NCI-H524 (cell line): ENCODE data around the gene SOX30.
A peak's percentile ranks its signal among the peaks of the same experiment; 100 is the strongest.

Experiments
- DNase-seq, 2 experiments: peaks; one replicate each; lab custom pipeline; 2025; lab: John Stamatoyannopoulos, UW

Gene SOX30

DNA sequence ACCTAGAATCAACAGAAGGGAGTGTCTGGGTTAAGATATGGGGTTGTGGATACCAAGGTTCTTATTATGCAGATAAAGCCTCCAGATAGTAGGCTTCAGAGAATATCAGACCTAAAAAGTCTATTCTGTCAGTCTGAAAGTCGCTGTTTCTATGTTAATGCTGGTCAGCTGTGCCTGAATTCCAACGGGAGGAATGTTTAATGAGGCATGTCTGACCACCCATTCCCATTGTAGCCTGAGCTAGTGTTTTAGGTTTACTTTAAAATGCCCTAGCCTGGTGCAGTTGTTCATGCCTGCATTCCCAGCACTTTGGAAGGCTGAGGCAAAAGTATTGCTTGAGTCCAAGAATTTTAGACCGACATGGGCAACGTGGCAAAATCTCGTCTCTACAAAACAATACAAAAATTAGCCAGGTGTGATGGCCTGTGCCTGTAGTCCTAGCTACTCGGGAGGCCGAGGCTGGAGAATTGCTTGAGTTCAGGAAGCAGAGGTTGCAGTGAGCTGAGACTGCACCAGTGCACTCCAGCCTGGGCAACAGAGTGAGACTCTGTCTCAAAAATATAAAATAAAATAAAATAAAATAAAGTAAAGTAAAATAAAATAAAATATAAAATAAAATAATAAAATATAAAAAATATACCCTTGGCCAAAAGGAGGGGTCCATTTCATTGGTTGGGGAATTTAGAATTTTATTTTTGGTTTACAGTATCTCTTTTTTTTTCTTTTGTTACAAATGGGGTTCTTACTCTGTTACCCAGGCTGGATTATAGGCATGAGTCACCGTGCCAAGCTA, 7.8 kb upstream of the SOX30 start:
- DNase-seq: no peak

DNA sequence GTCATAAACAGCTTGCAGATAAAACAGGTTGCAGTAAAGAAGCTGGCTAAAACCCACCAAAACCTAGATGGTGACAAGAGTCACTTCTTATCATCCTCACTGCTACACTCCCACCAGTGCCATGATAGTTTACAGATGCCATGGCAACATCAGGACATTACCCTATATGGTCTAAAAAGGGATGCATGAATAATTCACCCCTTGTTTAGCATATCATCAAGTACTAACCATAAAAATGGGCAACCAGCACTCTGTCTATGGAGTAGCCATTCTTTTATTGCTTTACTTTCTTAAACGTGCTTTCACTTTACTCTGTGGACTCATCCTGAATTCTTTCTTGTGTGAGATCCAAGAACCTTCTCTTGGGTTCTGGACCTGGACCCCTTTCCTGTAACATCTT, 6.7 kb upstream of the SOX30 start:
- no peak for DNase-seq

DNA sequence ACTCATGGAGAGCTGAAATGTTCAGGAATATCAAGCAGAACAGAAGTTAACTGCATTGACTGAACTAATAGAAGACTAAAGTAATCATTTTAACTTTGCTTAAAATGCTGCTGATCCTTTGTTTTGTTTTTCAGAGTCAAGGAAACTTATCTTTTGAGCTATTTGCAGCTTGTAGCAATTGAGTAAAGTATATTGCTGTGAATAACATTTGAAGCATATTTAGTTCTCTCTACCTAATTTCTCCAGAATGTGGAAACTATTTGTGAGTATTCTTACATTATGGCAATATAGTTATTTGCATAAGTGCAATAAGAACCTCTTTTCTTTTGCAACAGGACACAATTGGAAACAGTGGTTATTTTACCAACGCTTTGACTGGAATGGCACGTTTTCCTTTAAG, 5.3 kb upstream of the SOX30 start:
- DNase-seq: no peak

DNA sequence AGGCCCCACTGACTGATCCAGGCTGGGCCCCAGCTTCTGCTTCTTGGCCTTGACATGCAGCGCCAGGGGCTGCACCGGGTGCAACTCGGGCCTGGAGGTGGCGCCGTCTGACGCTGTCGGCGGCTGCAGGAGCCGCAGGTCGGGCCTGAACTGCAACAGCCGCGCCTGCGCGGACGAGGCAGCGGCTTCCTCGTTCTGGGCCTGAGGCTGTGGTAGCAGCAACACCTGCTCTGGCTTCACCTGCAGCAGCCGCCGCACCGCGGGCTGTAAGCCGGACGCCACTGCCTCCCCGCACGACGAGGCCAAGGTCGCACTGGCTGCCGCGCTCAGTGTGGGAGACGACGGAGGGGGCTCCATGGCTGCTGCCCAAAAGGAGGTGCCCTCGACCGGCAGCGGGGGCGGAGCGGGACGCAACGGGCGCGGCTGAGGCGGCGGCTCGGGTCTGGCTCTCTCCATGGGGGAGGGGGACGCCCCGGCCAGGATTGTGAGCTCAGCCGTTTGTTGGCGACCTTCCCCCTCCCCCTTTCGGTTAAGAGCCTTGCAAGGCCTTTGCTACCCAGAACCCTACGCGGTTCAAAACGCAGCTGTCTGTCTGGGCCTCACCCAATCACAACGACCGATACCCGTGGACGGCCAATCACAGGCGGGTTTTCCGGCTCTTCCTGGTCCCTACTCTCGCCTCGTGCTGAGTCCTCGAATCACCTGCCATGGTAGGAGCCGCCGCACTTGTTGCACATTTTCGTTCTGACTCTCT, 438 bp downstream of the SOX30 start:
- no peak for DNase-seq

DNA sequence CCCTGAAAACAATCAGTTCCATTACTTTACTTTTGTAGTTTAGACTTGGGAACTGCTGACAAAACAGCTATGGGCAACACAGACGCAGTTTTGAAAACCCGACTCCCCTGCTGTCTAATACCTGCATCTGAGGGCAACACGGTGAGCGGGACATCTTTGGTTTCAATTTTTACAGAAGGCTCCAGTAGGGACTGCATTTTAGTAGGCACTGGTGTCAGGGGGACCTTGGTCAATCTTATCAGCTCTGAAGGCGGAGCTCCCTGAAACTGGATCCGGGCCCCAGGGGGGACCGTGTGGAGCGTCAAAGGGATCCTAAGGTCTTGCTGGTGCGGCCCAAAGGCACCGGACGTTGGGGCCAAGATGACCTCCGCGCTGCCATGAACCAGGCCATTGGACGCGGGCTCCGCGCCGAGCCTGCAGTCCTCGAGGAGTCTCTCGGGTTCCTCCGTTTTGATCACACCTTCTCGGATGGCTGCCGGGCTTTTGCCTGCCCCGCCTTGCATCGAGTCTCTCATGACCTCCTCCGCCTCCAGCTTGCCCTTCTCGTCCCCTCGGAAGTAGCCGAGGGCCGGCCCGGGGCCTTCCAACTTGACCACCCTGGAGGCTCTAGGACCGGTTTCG, 1.1 kb downstream of the SOX30 start:
- no peak for DNase-seq

- DNase-seq: no peak
Measured at GRCh38 chr5:157649101-157649500, 3.1 kb downstream of the SOX30 start.

DNA sequence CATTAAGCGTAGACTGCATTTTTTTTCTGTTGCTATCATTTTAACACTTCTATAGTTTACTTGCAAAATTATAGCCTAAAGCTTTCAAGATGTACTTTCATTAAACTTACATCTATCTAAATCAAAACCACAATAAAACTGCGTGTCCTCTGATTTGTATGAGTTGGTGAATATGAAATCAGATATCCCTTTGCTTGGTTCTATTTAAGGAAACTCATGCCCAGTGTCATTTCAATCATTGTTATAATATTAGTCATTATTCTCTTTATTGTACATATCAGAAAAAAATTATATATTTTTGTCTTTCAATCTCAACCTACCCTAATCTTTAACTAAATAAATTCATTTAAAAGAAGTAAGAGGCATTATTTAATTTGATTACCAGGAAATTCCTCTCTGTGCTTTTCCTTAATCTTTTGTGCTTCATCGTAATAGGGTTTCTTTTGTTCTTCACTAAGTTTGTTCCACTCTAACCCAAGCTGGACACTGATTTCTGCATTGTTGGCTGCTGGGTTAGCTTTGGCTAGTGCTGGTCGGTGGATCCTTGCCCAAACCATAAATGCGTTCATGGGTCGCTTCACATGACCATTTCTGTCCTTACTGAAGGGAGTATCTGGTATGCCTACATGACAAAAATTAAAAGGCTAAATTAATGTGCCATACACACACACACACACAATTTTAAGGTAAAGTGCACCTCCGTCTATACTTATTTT, 3.8 kb downstream of the SOX30 start:
- DNase-seq: no peak

DNA sequence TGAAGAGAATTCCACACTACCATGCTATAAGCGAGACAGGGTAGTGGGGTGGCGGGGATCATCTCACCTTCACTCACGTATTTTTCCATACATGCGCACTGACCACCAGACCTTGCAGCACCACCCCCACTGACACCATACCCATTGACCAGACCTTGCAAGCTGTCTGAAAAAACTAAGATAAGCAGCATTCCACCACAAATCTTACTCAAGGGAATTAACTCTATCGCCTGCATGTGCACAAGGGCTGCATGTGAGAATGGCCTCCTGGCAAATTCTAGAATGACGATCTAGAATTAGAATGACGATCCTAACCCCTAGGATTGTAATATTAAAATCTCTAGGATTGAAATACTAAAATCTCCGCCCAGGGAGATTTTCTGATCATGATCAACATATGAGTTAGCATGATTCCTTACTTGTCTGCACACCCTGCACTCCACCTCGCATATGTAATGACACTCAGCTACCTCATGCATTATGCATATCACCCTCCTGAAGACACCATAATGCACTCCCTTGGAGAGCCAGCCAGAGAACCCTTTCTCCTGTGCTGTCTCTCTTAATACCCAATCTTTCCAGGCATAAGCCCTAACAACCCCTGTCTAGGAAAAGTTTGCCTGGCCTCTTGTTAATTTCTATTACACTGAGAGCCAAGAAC, 11.7 kb downstream of the SOX30 start:
- DNase-seq: no peak

GRCh38 chr5:157630341-157630740, 21.9 kb downstream of the SOX30 start:
- no peak for DNase-seq

DNA sequence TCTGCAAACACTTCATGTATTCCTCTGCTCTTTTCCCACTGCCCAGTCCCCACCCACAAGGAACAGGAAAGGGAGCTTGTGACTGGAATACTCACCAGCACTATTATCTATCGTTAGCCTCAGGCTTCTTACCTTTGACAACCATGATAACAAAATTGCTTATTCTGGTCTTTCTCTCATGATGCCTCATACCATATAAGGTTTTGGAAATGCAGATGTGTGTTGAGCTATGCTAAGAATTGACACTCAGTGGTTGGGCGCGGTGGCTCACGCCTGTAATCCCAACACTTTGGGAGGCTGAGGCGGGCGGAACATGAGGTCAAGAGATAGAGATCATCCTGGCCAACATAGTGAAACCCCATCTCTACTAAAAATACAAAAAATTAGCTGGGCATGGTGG, 25.4 kb downstream of the SOX30 start:
- DNase-seq: no peak

GRCh38 chr5:157624144-157624543, 28.1 kb downstream of the SOX30 start:
- no peak for DNase-seq

DNA sequence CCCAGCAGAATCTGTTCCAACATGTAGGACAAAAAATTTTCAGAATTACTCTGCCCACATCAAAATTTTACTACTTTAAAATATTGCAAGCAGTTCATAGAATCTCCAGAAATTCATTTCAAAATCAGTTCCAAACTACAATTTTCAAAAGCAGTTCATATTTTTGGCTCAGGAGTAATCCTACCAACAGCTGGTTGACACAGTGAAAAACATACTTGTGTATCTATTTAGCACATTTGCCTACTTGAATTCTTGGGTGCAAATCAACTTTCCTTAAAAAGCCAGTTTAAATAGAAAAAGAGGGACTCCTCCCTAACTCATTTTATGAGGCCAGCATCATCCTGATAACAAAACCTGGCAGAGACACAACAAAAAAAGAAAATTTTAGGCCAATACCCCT, 31.5 kb downstream of the SOX30 start:
- no peak for DNase-seq

- no peak for DNase-seq
Measured at GRCh38 chr5:157618191-157618765, 34.0 kb downstream of the SOX30 start.

GRCh38 chr5:157616785-157617184, 35.5 kb downstream of the SOX30 start:
- DNase-seq: no peak

DNA sequence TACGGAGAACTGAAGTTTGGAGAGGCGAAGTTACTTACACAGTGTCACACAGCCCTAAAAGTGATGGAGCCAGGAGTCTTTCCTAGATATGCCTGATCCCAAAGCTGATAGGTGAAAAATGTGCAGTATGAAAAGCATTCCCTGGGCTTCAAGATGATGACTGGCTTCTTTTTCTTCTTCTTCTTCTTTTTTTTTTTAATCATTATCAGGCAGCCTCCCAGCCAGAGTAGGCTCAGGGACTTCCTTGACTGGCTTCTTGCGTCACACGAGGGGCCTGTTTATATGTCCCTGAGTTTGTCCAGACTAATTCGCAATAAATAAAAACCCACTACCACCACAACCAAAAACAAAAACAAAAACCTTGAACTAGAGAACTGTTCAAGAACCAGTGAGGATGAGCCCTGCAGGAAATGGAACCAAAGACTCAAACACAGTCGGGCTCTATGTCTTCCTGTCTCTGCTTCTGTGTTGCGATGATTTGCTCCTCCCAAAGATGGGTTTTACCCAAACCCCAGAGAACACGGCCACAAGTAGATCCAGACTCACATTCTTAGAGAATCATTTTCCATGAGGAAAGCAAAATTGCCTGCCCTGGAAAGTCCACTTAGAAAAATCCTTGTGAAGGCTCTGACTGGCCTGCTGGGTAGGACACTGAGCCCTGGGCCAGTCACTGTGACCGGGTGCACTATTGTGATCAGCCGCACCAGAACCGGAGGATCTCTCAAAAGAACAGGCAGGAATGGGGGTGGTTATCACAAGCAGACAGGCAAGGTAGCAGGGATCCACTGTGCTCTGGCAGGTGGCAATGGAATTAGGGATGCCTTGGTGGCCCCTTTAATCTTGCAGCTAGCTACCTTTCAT, 38.6 kb downstream of the SOX30 start:
- no peak for DNase-seq

- DNase-seq: no peak
Measured at GRCh38 chr5:157612581-157612980, 39.7 kb downstream of the SOX30 start.

- peak; percentile 70 to 90 for DNase-seq
Measured at GRCh38 chr5:157611571-157612476, 40.4 kb downstream of the SOX30 start.

DNA sequence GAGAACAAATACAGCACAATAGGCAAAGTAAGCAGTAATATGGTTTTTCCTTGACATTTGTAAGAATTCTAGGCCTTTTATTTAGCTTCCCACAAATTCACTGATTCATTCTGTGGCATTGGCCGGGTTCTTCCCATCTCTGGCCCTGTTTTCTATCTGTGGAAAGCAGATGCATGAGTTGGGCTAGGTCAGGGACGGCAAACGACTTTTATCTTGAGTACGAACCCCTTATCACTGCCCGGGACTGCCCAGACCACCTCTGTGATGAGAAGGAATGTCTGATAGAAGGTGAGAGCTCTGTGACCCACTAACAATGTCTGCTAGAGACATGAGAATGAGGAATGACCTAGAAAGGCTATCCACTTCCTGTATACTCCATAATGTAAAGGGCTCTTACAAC, 41.2 kb downstream of the SOX30 start:
- DNase-seq: no peak

DNA sequence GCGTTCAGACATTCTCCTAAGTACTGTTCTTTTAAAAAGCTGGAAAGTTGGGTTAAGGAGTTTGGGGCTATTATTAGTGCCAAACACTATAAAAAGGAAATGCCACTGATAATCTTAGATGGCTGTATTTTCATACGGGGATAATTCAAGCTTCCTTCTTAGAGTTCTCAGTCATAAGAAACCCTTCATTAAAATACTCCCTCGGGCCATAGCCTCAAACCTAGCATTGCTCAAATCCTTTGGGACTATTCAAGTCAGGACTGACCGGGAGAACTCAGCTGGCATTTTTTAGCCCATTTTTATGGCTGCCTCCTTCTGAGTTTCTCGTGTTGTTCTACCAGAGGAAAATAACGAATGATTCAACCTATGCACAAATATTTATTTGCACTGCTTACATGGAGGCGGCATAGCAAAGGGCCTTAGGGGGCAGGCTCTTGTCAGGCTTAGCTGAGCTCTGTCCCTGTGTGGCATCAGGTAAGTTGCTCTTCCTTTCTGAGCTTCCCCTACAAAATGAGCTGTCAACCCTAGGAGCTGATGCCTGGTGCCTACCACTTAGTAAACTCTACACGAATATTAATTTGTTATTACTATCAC, 43.2 kb downstream of the SOX30 start:
- no peak for DNase-seq
